ENCODE measurements around the gene MAP3K7CL. TPM values are rescaled to one million over a fixed set of nuclear protein-coding genes. Genes with fewer than 3 reads are reported as not detected.

Gene MAP3K7CL, protein sequence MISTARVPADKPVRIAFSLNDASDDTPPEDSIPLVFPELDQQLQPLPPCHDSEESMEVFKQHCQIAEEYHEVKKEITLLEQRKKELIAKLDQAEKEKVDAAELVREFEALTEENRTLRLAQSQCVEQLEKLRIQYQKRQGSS
- total RNA-seq (2014; rRNA removed; shearing (Covaris generic)), result 0.93 TPM in 1 of 2 replicates, not detected in the other

DNA sequence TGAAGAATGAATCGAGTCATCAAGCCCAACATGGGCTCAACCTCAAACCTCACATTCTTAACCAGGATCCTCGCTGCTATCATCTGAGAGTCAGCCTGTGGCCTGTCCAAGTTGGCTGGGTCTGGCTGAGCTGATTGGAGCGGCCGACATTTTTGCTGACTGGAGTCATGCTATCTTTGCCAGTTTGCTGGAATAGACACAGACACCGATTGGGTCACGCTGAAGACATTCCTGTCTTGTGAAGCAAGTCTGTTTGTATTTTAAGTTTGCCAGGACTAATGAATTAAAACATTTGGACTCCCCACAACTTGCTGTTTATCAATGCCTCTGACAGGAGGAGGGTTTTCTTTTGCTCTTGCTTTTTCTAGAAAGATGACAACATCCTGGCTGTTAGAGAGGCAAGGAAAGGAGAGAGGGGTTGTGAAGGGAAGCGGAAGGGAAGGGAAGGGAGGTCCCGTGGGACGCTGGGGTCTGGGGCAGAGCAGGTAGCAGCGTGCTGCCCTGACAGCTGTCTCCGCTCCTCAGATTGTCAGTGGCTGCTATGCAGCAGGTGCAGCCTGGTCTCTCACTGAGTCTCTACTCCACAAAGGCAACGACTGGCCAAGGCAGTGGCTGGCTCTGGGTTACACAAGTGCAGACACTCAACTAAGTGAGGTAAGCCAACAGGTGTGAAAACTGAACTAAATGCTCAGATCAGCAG, at the start of gene MAP3K7CL:
Gene MAP3K7CL (plus strand): TSS at position 375 of the 700 bp plus-strand sequence. CDS start 2,701 bp downstream, outside the sequence.

Small RNAs within 50 kb of the gene (small RNA-seq; reads per million reads assigned to genes)
- 0.54 reads per million, percentile 29 among the genes with 10 or more reads in this experiment for gene RF00012
- gene RF00019, result not detected

Other genes with a start within 250 kb of the MAP3K7CL start
- gene LTN1, start 137.8 kb upstream of the MAP3K7CL start, total RNA-seq (2014; rRNA removed; shearing (Covaris generic)), result 11.3 and 12.5 TPM in 2 replicates
- 11.0 and 11.3 TPM in 2 replicates for gene RWDD2B, start 111.3 kb upstream of the MAP3K7CL start, total RNA-seq (2014; rRNA removed; shearing (Covaris generic))
- 25.3 and 28.3 TPM in 2 replicates for gene USP16, start 106.0 kb upstream of the MAP3K7CL start, total RNA-seq (2014; rRNA removed; shearing (Covaris generic))
- gene CCT8, start 57.0 kb upstream of the MAP3K7CL start, total RNA-seq (2014; rRNA removed; shearing (Covaris generic)), result 179 and 191 TPM in 2 replicates
- 24.2 and 42.1 TPM in 2 replicates for gene BACH1, start 168.3 kb downstream of the MAP3K7CL start, total RNA-seq (2014; rRNA removed; shearing (Covaris generic))